Stimulated activated CD4-positive, alpha-beta T cell treated with anti-CD3 and anti-CD28 coated beads, TNF-alpha, amount 100 ng/mL, for 4 hours (primary cell): ENCODE results near the gene SLCO2B1.

ENCODE experiments used
- DNase-seq, 3 experiments: peaks; one replicate each; pipeline ENCODE4 v3.0.0-alpha.2; 2020; ENCODE audit warnings: low read depth in 3 of 3

The SLCO2B1 gene

DNA sequence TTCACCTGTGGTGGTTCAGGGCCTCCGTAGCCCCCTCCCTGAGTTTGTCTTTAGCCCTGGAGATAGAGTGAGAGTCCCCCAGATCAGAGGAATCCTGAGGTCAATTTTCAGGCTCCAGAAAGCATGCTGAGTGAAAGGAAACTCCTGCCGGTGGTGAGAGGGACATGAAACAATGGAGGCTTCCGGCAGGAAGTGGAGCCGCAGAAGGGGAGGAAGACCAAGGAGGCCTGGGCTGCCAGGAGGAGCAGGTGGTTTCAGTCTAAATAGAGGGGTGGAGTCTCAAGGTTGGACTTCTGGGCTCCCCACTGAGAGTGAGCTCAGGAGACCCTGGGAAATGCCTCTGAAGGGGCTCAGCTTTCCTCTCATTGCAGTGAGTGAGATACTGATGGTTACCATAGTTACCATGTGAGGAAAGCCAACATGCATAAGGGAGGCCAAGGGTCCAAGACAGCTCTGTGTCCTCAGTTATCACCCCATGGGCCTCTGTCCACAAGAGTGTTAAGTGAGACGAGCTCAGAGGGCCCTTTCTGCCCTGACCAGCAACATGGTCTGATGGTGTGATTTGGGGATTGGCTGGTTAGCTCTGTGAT, 10.7 kb downstream of the SLCO2B1 start:
- no peak for DNase-seq

DNA sequence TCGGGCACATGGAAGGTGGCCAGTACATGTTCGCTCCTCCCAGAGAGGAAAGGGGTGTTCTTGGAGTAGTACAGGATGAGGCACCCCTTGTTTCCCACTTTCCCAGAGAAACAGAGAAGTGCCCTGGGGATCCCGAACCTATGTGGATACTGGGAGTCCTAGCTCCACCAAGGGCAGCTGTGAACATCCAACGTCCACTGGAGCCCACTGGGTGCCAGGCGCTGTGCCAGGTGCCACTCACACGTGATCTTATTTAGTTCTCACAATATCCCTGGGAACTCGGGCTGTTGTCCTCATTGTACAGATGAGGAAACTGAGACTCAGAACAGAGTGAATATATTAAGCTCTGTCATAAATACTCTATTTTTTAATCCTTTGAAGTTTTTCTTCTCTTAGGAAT, 12.0 kb downstream of the SLCO2B1 start:
- DNase-seq: no peak

DNA sequence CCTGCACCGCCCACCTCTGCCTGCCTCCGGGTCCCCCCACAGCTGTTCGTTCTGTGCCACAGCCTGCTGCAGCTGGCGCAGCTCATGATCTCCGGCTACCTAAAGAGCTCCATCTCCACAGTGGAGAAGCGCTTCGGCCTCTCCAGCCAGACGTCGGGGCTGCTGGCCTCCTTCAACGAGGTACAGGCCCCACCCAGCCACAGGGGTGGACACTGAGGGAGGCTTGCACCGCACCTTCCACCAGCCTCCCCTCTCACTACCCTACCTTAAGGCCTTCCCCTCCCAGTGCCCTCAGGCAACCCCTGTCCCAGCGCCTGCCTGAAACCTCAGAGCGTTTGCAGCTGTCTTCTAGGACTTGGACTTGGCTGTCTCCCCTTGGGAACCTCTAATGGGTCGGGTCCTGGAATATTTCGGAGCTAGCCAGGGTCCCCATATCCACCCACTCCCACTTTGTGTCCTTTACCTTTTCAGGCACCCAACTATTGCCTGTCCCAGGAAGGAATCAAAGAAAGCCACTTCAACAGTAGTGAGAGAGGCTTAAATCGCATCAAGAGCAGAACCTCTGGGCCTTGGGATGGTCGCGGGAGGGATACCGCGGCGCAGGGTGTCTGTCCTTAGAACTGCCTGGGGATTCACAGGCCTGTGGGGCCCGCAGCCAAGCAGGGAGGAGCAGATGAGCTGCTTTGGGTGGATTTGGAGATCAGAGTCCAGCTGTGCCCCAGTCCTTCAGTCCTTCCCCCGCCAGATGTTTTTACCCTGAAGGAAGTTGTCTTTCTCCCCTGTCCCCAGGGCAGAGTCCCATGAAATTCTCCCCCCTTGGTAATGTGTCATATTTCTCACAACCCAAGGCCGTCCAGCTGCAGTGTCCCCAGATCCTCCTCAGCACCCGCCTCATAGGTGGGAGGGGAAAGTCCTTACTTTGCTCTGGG, 13.3 kb downstream of the SLCO2B1 start:
- DNase-seq: no peak

DNA sequence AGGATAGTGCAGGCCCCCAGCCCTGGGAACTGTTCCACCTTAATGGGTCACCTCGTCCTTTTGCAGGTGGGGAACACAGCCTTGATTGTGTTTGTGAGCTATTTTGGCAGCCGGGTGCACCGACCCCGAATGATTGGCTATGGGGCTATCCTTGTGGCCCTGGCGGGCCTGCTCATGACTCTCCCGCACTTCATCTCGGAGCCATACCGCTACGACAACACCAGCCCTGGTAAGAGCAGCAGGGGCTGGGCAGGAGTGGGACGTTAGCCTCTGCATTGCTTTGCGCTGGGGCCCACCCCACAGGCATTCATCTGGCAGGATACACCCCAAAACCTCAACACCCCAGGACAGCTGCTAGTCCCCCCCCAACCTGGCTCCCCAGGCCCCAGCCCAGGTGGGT, 14.8 kb downstream of the SLCO2B1 start:
- no peak for DNase-seq

DNA sequence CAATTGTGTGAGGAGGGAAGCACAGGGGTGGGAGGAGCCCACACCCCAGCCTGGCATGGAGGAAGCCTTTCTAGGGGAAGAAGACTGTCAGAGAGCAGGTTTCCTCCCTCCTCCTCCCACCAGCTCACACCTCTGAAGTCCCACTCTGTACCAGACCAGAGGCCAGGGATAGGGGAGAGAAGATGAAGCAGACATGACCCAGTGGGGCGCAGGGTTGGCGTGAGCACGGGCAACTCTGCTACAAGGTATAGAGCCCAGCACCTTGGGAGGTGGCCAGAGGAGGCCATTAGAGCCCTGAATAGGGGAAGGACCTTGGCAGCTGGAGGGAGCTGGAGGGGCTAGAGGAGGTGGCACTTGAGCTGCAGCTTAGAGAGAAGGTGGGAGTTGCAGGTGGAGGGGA, 15.9 kb downstream of the SLCO2B1 start:
- no peak for DNase-seq

DNA sequence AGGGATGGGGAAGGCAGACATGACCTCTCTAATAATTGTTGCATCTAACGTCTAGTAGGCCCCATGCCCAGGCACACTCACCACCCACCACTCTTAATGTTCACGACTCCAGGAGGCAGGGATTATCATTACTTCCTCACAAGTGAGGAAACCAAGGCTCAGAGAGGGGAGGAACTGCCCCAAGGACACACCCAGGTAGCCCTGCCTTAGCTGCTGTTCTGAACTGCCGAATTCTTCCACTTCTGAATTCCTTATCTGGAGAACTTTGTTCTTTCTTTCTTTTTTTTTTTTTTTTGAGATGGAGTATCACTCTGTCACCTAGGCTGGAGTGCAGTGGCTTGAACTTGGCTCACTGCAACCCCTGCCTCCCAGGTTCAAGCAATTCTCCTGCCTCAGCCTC, 16.7 kb downstream of the SLCO2B1 start:
- DNase-seq: no peak

DNA sequence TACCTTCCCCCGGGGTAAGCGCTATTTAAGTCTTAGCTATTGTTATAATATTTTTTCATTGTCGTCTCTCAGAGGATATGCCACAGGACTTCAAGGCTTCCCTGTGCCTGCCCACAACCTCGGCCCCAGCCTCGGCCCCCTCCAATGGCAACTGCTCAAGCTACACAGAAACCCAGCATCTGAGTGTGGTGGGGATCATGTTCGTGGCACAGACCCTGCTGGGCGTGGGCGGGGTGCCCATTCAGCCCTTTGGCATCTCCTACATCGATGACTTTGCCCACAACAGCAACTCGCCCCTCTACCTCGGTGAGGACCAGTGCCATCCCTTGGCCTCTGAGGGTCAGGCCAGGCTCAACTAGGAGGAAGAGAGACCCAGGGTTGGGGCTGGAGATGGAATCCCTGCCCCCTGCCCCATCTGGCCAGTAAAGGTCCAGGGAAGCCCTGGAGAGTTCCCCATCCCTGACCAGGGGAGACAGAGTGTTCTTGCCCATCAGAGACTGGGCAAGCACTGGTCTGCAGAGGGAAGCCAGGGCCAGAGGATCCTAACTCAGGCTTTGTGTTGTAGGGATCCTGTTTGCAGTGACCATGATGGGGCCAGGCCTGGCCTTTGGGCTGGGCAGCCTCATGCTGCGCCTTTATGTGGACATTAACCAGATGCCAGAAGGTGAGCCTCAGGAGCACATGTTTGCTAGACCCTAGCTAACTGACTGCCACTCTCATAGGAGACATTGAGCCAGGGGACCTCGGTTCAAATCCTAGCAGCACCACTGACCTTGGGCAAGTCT, 18.4 kb downstream of the SLCO2B1 start:
- no peak for DNase-seq

DNA sequence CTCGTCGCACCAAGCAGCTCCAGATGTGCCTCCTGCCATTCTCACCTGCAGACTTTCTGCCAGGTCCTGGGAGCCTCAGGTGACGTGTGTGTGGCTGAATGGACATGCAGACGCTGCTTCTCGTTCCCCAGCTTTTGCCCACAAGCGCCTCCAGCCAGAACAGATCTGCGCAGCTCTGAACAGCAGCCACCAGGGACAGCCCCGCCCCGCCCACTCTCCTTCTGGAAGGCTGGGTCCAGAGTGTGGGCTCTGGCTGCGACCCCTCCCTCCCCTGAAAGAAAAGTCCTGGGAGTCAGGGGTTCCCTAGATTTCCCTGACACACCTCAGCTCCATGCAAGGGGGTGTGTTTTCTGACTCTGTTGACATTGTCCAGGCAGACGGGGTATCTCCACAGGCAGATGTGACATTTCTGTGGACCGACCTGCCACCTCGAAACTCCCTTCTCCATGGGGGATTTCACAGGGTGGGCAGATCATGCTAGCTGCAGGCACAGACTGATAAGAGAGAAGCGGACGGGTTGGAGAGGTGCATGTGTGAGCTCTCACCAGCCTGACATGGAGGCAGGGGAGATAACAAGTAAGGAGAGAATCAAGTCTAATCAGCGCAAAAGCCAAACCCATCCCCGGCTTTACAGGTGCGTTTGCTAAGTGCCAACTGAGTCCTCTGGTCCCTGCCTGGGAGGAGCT, 19.8 kb downstream of the SLCO2B1 start:
- no peak for DNase-seq

DNA sequence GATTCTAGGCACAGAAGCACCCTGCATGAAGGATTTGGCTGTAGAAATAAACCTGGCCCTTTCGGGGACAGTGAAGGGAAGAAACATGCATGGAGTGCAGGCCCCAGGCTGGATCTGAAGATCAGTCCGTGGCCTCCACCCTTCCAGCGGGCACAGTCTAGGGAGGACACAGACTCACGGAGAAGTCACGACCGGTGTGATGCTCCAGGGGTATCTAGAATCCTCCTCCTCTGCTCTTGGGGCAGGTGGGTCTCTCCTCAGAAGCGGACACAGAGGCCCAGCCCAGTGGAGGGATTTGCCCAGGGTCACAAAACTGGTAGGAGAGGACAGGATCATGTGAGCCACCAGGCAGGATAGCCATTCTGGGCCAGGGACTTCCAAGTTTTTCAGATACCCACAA, 22.4 kb downstream of the SLCO2B1 start:
- no peak for DNase-seq

DNA sequence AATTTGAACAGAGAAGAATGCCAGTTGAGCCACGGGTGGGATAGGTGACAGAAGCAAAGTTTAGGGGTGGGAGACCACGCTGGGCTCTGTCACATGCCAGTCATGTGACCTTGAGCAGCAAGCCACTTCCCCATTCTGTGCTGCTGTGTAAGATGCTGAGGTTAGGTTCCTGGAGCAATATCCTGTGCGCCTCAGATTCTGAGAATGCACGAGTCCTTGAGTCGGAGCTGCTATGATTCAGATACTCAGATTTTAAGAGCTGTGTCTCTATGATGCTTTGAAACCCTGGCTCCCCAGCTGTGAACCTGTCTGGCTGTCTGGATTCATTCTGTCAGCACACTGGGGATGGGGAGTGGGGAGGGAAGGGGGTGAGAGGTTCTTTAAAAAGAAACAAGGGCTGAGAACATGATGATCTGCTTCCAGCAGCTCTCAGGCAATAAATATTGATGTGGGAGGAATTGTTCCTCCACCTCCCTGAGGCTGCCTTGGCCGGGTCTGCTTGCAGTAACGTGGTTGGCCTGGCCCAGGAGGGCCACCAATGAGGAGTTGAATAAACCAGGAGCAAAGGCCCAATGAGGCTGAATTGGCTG, 24.0 kb downstream of the SLCO2B1 start:
- no peak for DNase-seq

DNA sequence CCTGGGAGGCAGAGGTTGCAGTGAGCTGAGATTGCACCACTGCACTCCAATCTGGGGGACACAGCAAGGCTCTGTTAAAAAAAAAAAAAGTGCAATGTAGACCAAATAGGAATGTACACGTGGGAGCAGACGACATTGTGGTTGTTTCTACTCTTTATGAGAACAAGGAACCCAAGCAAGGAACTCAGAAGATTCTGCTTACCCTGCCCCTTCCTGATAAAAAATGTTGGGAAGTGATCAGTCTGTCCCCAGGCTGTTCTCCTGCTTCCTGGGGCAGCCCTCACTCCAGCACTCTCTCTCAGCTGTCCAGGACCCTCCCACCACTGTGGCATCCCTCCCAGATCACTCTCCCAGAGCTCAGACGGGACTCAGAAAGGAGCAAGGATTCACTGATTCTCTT, 31.8 kb downstream of the SLCO2B1 start:
- DNase-seq: no peak

DNA sequence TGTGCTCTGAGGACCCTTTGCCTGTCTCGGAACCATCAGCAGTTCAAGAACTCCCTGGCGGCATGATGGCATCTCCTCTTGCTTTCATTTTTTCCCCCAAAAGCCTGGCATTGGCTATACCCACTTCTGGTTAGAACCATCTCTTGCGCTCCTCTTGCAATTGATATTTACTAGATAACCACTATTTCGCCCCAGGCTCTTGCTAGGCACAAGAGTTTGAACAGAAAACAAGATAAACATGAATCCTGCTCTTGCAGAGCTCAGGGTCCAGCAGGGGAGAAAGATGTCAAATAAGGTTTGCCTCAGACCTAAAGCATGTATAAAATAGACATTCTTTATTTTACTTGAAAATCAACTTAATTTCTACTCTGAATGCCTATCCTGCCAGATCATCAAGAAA, 33.1 kb downstream of the SLCO2B1 start:
- DNase-seq: no peak

DNA sequence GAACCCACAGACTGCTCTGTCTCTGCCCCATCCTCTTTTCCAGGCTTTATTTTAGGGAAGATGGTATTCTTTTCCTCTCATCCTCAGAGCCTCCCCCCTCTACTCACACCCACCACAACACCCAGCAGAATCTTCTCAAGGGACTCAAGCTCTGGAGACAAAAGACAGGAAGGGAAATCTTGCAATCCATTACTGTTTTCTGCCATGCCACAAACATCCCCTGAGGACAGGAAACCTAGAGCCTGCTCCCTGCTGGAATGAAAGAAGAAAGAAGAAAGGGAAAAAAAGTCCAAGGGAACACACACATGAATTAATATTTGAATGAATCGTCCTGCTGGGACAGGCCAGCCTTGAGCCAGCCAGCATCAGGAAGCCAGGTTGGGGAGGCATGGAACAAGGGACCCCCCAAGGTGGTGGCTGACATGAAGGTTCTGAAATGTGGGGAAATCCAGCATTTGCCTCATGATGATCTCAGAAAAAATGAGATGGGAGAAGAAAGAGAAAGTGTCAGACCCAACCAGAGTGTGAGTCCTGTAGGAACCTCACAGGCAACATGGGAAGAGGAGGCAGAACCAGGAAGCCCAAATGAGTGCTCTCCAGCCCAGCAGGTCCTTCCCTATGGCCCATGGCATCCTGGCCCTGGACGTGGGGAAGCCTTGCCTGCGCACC, 34.0 kb downstream of the SLCO2B1 start:
- no peak for DNase-seq

DNA sequence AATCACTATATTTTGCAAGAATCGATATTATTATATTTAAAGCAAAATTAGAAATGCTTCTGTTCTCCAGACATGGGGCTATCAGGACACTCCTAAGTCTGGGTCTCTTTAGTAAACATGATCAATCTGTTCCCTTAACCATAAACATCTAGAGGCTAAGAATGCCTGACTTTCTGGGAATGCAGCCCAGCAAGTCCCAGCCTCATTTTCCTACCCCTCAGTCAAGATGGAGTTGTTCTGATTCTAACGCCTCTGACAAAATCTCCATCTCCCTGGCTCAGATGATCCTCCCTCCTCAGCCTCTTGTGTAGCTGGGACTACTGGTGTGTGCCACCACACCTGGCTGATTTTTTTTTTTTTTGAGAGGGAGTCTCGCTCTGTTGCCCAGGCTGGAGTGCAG, 35.0 kb downstream of the SLCO2B1 start:
- no peak for DNase-seq

DNA sequence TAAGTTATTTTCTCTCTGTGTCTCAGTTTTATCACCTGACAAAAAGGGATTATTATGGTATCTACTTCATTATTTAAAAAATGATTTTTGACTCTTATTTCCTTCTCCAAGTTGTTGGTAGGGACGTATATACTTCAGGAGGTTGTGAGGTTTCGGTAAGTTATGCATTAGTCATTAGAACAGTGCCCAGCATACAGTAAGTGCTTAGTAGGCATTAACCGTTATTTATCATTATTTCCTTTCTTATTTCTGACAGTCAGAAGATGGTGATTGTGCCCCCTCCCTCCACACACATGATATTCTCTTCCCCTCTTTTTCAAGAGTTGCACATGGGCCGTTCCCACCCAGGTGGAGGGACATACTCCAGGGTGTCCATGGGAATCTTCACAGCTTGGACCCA, 36.1 kb downstream of the SLCO2B1 start:
- no peak for DNase-seq

DNA sequence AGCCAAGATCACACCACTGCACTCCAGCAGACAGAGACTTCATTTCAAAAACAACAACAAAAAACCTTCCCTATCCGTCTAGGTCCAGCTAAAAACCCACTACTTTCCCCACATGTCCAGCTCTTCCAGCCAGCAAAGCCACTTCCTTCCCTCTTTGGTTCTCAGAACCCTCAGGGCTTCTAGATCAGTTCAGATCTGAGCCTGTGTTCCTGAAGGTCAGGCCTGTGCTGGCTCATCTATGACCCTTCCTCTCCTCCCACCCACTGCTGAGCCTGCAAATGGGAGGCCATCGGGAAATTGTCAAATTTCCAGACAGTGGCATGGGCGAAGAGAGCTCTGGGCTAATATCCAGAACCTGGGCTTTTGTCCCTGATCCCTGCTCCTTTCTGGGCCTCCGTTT, 37.8 kb downstream of the SLCO2B1 start:
- no peak for DNase-seq

DNA sequence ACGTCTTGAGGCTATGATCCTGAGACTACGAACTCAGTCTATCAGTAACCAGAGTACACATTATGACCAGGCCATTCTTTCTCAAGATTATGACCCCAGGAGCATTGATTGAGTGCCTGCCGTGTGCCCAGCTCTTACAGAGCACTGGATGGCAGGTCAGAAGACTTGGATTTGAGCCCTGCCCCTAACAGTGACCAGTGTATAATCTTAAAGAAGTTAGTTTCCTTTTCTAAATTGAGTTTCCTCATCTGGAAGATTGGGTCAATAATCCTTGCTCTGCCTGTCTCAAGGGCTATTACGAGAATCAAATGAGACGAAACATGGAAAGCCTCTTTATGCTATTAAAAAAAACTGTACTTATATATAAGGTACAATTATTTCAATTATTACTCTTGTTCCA, 38.2 kb downstream of the SLCO2B1 start:
- DNase-seq: no peak

DNA sequence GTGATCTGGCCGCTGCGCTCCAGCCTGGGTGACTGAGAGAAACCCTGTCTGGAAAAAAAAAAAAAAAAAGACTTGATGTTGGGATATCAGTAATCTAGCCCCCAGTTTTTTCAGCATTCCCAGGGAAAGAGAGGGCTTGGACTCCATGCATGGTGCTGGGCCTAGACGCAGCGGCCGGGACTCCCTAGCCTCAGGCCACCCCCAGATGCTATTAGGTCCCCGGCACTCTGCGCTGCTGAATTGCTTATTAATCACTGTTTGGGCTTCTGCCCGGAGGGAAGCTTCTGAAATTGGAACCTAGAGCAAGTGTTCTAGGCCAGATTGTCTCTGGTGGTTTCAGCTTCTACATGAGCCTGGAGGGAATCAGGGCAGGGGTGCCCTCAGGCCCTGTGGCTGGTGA, 39.0 kb downstream of the SLCO2B1 start:
- no peak for DNase-seq

DNA sequence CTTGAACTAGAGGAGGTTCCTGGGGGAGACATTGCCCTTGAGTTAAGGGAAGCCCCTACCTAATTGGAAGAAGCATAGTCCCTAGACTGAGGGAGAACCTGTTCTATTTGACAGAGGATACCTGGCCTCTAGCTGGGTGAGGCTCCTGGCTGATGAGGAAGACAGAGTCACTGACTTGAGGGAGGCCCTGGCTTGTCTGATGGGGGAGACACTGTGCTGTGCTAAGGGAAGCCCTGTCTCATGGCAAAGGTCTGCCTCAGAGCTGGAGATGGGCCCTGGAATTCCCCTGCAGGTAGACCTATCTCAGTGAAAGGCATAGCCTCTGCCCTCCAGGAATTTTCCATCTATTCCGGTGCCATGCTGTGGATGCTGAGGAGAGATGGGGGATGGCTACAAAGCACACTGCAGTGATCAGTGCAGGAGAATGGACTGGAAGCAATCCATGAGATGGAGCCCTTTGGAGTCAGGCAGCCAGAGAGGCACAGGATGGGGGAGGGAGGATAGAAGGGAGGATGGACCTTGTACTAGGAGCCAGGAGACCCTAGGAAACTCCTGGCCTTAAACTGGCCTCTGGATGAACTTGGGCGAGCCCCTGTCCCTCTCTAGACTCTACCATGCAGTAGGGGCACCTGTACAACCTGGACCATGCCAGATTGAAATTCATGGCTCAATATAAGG, 39.9 kb downstream of the SLCO2B1 start:
- no peak for DNase-seq

DNA sequence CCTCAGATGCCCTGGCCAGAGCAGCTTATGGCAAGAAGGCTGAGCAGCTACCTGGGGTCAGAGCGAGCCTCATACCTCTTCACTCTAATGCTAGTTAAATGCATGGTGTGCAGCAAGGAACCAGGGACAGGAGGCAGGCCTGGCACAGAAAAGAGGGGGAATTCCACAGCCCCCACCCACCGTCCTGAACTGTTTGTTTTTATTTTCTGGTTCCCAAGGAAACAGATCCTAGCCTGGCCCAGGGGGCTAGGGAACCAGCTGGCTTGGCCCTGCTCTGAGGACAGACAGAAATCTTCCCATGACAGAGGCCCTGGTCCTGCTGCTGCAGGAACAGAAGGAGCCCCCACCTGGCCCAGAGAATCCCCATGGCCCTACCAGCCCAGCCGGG, 40.4 kb downstream of the SLCO2B1 start:
- no peak for DNase-seq

DNA sequence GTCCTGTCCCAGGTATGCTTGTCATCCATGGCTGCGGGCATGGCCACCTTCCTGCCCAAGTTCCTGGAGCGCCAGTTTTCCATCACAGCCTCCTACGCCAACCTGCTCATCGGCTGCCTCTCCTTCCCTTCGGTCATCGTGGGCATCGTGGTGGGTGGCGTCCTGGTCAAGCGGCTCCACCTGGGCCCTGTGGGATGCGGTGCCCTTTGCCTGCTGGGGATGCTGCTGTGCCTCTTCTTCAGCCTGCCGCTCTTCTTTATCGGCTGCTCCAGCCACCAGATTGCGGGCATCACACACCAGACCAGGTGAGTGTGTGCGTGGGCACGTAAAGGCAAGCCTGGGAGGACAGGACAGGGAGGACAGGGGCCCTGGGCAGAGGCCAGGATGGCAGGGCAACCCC, 42.4 kb downstream of the SLCO2B1 start:
- DNase-seq: no peak
